ENCODE measurements around the gene MS4A6E.
"Not testable (repeated sequence)": the region's sequence is repeated elsewhere in the genome, so short reads cannot be mapped to it uniquely, and the experiment has no call there.

The MS4A6E gene

DNA sequence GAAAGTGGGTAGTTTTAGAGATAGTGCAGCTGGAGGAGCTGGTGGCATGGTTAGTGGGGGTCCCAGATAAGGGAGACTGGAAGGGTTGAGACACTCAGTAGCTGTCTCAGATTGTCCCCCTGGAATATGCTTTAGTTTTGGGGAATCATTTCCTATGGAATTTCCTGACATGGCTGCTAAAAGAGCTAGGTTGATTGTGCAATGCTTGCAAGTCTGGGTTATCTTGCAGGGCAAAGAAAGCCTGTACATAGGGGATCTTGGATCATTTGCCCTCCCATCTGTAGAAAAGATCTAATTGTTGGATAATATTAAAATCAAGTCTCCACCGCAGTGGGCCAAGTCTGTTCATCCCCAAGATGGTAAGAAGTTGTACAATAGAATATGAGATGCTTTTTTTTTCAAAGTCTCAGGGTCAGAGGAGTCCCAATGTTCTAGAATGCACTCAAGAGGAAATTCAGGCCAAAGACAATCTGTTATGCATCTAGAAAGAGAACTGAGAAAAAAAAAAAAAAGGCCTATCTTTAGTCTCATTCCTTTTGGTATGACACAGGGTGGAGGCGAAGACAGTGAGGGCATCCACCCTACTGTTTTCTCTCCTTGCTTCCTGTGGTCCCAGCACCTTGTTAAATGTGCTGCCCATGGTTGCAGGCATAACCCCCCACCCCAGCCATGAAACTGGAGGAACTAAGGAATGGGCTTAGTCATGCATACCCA is 20.2 kb downstream of the MS4A6E start:
- H3K4me1 Mint-ChIP-seq (ENCODE audit: low read depth) = peaks cover 51% of the 10 kb centered on the region
- peaks cover 2% of the 10 kb centered on the region for H3K27me3 Mint-ChIP-seq
- intact Hi-C loops (cut with micrococcal nuclease) = loop anchor here (5.0 kb wide), 3 partner anchors 80 to 270 kb away; no protein-coding TSS in a partner anchor
- H3K4me3 Mint-ChIP-seq = no peak overlapping the region
- no peaks in the 10 kb centered on the region for H3K36me3 Mint-ChIP-seq (ENCODE audit: low read depth)
- H3K27ac Mint-ChIP-seq = peak overlapping the region; percentile 70
- H3K9me3 Mint-ChIP-seq = no peaks in the 10 kb centered on the region

GRCh38 chr11:60348116-60348515 is 21.1 kb downstream of the MS4A6E start:
- peak overlapping the region; percentile 70 for H3K27ac Mint-ChIP-seq
- H3K9me3 Mint-ChIP-seq = peaks cover under 1% of the 10 kb centered on the region
- intact Hi-C loops (cut with micrococcal nuclease) = loop anchor here (5.0 kb wide), 3 partner anchors 81 to 269 kb away; no protein-coding TSS in a partner anchor
- peaks cover 48% of the 10 kb centered on the region for H3K4me1 Mint-ChIP-seq (ENCODE audit: low read depth)
- H3K36me3 Mint-ChIP-seq (ENCODE audit: low read depth) = no peaks in the 10 kb centered on the region
- peaks cover 2% of the 10 kb centered on the region for H3K27me3 Mint-ChIP-seq
- H3K4me3 Mint-ChIP-seq = no peak overlapping the region

GRCh38 chr11:60349990-60350389 is 22.9 kb downstream of the MS4A6E start:
- Mint-ChIP-seq H3K9me3 (peaks cover 20% of the 10 kb centered on the region), H3K27me3 (no peaks in the 10 kb centered on the region), H3K36me3 (ENCODE audit: low read depth) (peaks cover 9% of the 10 kb centered on the region), H3K4me3 (no peak overlapping the region), H3K4me1 (ENCODE audit: low read depth) (peaks cover 43% of the 10 kb centered on the region), H3K27ac (peak overlapping the region; percentile 65)
- intact Hi-C loops (cut with micrococcal nuclease) = loop anchor here (5.0 kb wide), 3 partner anchors 83 to 267 kb away; no protein-coding TSS in a partner anchor

- Mint-ChIP-seq H3K36me3 (ENCODE audit: low read depth) (peaks cover 28% of the 10 kb centered on the region), H3K9me3 (peaks cover 43% of the 10 kb centered on the region), H3K27me3 (no peaks in the 10 kb centered on the region), H3K4me1 (ENCODE audit: low read depth) (peaks cover 39% of the 10 kb centered on the region), H3K27ac (peak overlapping the region; percentile 53), H3K4me3 (no peak overlapping the region)
- intact Hi-C loops (cut with micrococcal nuclease) = no loop called here
Measured at GRCh38 chr11:60357771-60358170, 30.7 kb downstream of the MS4A6E start.

- Mint-ChIP-seq H3K4me1 (ENCODE audit: low read depth) (peaks cover 67% of the 10 kb centered on the region), H3K27me3 (no peaks in the 10 kb centered on the region), H3K27ac (no peak overlapping the region), H3K36me3 (ENCODE audit: low read depth) (peaks cover 19% of the 10 kb centered on the region), H3K4me3 (no peak overlapping the region), H3K9me3 (peaks cover 20% of the 10 kb centered on the region)
- intact Hi-C loops (cut with micrococcal nuclease) = no loop called here
Measured at GRCh38 chr11:60360621-60361020, 33.6 kb downstream of the MS4A6E start.

DNA sequence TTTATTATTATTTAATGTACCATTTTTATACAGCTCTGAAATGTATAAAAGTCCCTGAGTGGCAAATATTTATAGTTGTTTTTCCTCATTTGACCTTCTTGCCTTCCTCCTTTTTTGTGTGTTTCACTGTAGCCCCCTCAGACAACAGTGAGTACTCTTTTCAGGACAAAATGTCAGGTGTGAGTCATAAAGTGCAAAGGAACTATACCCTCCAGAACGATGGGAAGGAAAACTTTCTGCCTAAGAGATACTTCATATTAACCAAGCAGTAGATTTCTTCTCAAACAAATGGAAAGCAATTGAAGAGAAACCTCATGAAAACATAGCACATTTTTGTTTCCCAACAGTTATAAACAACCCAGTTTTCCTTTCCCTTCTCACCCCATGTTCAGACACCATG is 35.2 kb downstream of the MS4A6E start:
- H3K9me3 Mint-ChIP-seq = peaks cover 20% of the 10 kb centered on the region
- peaks cover 19% of the 10 kb centered on the region for H3K36me3 Mint-ChIP-seq (ENCODE audit: low read depth)
- H3K27ac Mint-ChIP-seq = peak overlapping the region; percentile 99
- H3K4me3 Mint-ChIP-seq = no peak overlapping the region
- intact Hi-C loops (cut with micrococcal nuclease) = loop anchor here (2.0 kb wide), 1 partner anchor 257 kb away; no protein-coding TSS in a partner anchor
- H3K27me3 Mint-ChIP-seq = no peaks in the 10 kb centered on the region
- peaks cover 59% of the 10 kb centered on the region for H3K4me1 Mint-ChIP-seq (ENCODE audit: low read depth)

- Mint-ChIP-seq H3K4me3 (peak overlapping the region; percentile 79), H3K9me3 (peaks cover 33% of the 10 kb centered on the region), H3K27ac (peak overlapping the region; percentile 99), H3K36me3 (ENCODE audit: low read depth) (peaks cover 34% of the 10 kb centered on the region), H3K27me3 (no peaks in the 10 kb centered on the region), H3K4me1 (ENCODE audit: low read depth) (peaks cover 54% of the 10 kb centered on the region)
- intact Hi-C loops (cut with micrococcal nuclease) = loop anchor here (1.0 to 2.0 kb wide), 4 partner anchors 14 to 255 kb away; partner anchors contain the start of genes MS4A14 and MS4A7
Measured at GRCh38 chr11:60363542-60364470, 36.8 kb downstream of the MS4A6E start.

DNA sequence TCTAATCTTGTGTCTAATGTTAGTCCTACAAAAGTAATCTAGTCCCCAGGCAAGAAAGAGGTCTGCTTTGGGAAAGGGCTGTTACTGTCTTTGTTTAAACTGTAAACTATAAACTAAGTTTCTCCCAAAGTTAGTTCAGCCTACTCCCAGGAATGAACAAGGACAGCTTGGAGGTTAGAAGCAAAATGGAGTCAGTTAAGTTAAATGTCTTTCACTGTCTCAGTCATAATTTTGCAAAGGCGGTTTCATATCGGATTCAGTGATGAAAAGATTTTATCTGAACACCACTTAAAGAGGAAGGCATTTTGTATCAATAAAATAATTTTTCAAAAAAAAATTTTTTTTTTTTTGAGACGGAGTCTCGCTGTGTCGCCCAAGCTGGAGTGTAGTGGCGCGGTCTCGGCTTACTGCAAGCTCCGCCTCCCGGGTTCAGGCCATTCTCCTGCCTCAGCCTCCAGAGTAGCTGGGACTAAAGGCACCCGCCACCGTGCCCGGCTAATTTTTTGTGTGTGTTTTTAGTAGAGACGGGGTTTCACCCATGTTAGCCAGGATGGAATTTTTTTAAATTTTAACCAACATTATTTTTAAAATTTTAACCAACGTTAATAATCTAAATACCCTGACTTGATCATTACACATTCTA is 39.3 kb downstream of the MS4A6E start:
- intact Hi-C loops (cut with micrococcal nuclease); H3K4me3 Mint-ChIP-seq; H3K27me3 Mint-ChIP-seq: not testable (repeated sequence)
- Mint-ChIP-seq H3K27ac (peak overlapping the region; percentile 99), H3K4me1 (ENCODE audit: low read depth) (peaks cover 65% of the 10 kb centered on the region), H3K36me3 (ENCODE audit: low read depth) (peaks cover 23% of the 10 kb centered on the region), H3K9me3 (peaks cover 22% of the 10 kb centered on the region)

- no peak overlapping the region for H3K4me3 Mint-ChIP-seq
Measured at GRCh38 chr11:60367009-60367408, 40.0 kb downstream of the MS4A6E start.

GRCh38 chr11:60367896-60368295 is 40.8 kb downstream of the MS4A6E start:
- intact Hi-C loops (cut with micrococcal nuclease) = no loop called here
- H3K9me3 Mint-ChIP-seq = peaks cover 19% of the 10 kb centered on the region
- peaks cover 63% of the 10 kb centered on the region for H3K4me1 Mint-ChIP-seq (ENCODE audit: low read depth)
- no peak overlapping the region for H3K4me3 Mint-ChIP-seq
- H3K27me3 Mint-ChIP-seq = no peaks in the 10 kb centered on the region
- peak overlapping the region; percentile 69 for H3K27ac Mint-ChIP-seq
- peaks cover 20% of the 10 kb centered on the region for H3K36me3 Mint-ChIP-seq (ENCODE audit: low read depth)

More at GRCh38 chr11:60367009-60367408, 40.0 kb downstream of the MS4A6E start:
- Mint-ChIP-seq H3K27ac (peak overlapping the region; percentile 69), H3K9me3 (peaks cover 19% of the 10 kb centered on the region), H3K4me1 (ENCODE audit: low read depth) (peaks cover 65% of the 10 kb centered on the region), H3K36me3 (ENCODE audit: low read depth) (peaks cover 20% of the 10 kb centered on the region), H3K27me3 (no peaks in the 10 kb centered on the region)
- intact Hi-C loops (cut with micrococcal nuclease) = no loop called here

DNA sequence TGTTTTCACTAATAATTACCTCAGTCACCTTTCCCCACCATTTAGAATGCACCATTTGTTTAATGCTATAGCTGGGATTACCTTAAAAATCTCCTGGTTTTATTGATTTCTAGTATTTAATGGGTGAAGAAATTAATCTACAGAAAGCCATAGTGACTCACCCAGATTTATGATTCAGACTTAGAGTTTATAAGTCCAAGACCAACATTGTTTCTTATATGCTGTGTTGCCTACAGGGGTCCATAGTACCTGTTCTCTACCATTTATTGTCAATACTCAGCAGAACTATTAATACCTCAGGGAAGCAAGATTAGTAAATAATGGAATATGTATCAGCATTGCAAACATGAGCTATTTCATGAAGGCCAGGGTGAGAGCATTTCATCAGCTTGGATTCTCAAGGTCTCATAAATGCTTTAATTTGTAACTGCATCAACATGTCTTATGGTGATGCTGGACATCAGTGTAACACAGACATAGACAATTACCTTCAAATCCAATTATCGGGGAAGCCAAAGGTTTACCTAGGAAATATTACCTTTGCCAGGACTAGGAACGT is 43.3 kb downstream of the MS4A6E start:
- Mint-ChIP-seq H3K27ac (peak overlapping the region; percentile 66), H3K9me3 (peaks cover 19% of the 10 kb centered on the region), H3K4me3 (no peak overlapping the region), H3K4me1 (ENCODE audit: low read depth) (peaks cover 59% of the 10 kb centered on the region), H3K36me3 (ENCODE audit: low read depth) (peaks cover 20% of the 10 kb centered on the region), H3K27me3 (no peaks in the 10 kb centered on the region)
- intact Hi-C loops (cut with micrococcal nuclease) = loop anchor here (1.0 kb wide), 1 partner anchor 15 kb away; no protein-coding TSS in a partner anchor

GRCh38 chr11:60370811-60371298 is 43.8 kb downstream of the MS4A6E start:
- Mint-ChIP-seq H3K4me3 (no peak overlapping the region), H3K27ac (peak overlapping the region; percentile 66), H3K36me3 (ENCODE audit: low read depth) (peaks cover 20% of the 10 kb centered on the region), H3K9me3 (peaks cover 19% of the 10 kb centered on the region), H3K27me3 (no peaks in the 10 kb centered on the region), H3K4me1 (ENCODE audit: low read depth) (peaks cover 55% of the 10 kb centered on the region)
- intact Hi-C loops (cut with micrococcal nuclease) = loop anchor here (1.0 kb wide), 1 partner anchor 14 kb away; no protein-coding TSS in a partner anchor

- Mint-ChIP-seq H3K4me3 (no peak overlapping the region), H3K36me3 (ENCODE audit: low read depth) (peaks cover 22% of the 10 kb centered on the region), H3K9me3 (peaks cover 19% of the 10 kb centered on the region), H3K4me1 (ENCODE audit: low read depth) (peaks cover 59% of the 10 kb centered on the region), H3K27me3 (no peaks in the 10 kb centered on the region), H3K27ac (peak overlapping the region; percentile 66)
- intact Hi-C loops (cut with micrococcal nuclease) = no loop called here
Measured at GRCh38 chr11:60371386-60371785, 44.3 kb downstream of the MS4A6E start.

All from dendritic cell treated with granulocyte-macrophage colony-stimulating factor and Interleukin-4, amounts not matched to agents 40 ng/mL and 50 ng/mL, for 4 days (primary cell).